Measurements from ENCODE around the gene LRRFIP2. TPM values are rescaled to one million over a fixed set of nuclear protein-coding genes. Genes with fewer than 3 reads are reported as not detected.

LRRFIP2 gene
- total RNA-seq, 1 donor from 2014 or later, result 40.0 TPM

GRCh38 chr3:37136067-37136466 lies 38.3 kb downstream of the LRRFIP2 start:
- H3K4me1 Mint-ChIP-seq (ENCODE audit: unreplicated experiment), result peaks cover 10% of the 10 kb centered on the region
- H3K36me3 Mint-ChIP-seq (ENCODE audit: low read depth, unreplicated experiment), result no peaks in the 10 kb centered on the region
- no peak for TF ChIP-seq CTCF (IDR thresholded peaks at IDR 0.05; ENCODE audit: unreplicated experiment)
- H3K4me3 Mint-ChIP-seq (ENCODE audit: unreplicated experiment), result no peak overlapping the region
- DNase-seq (ENCODE audit: low spot score), result no peak
- H3K9me3 Mint-ChIP-seq (ENCODE audit: unreplicated experiment), result no peaks in the 10 kb centered on the region
- no peak overlapping the region for H3K27ac Mint-ChIP-seq (ENCODE audit: unreplicated experiment)
- H3K27me3 Mint-ChIP-seq (ENCODE audit: unreplicated experiment), result no peaks in the 10 kb centered on the region

GRCh38 chr3:37135561-37135960 lies 38.8 kb downstream of the LRRFIP2 start:
- Mint-ChIP-seq H3K27me3 (ENCODE audit: unreplicated experiment) (no peaks in the 10 kb centered on the region), H3K36me3 (ENCODE audit: low read depth, unreplicated experiment) (no peaks in the 10 kb centered on the region), H3K4me1 (ENCODE audit: unreplicated experiment) (peaks cover 11% of the 10 kb centered on the region), H3K27ac (ENCODE audit: unreplicated experiment) (no peak overlapping the region), H3K4me3 (ENCODE audit: unreplicated experiment) (no peak overlapping the region), H3K9me3 (ENCODE audit: unreplicated experiment) (no peaks in the 10 kb centered on the region)
- no peak for DNase-seq (ENCODE audit: low spot score)
- TF ChIP-seq CTCF (IDR thresholded peaks at IDR 0.05; ENCODE audit: unreplicated experiment), result no peak

- no peaks in the 10 kb centered on the region for H3K36me3 Mint-ChIP-seq (ENCODE audit: low read depth, unreplicated experiment)
- H3K27me3 Mint-ChIP-seq (ENCODE audit: unreplicated experiment), result no peaks in the 10 kb centered on the region
- no peak overlapping the region for H3K27ac Mint-ChIP-seq (ENCODE audit: unreplicated experiment)
- DNase-seq (ENCODE audit: low spot score), result no peak
- TF ChIP-seq CTCF (IDR thresholded peaks at IDR 0.05; ENCODE audit: unreplicated experiment), result no peak
- H3K4me1 Mint-ChIP-seq (ENCODE audit: unreplicated experiment), result peaks cover 11% of the 10 kb centered on the region
- H3K4me3 Mint-ChIP-seq (ENCODE audit: unreplicated experiment), result no peak overlapping the region
- no peaks in the 10 kb centered on the region for H3K9me3 Mint-ChIP-seq (ENCODE audit: unreplicated experiment)
Measured at GRCh38 chr3:37132334-37132733, 42.0 kb downstream of the LRRFIP2 start.

GRCh38 chr3:37131860-37132144 lies 42.6 kb downstream of the LRRFIP2 start:
- H3K4me3 Mint-ChIP-seq (ENCODE audit: unreplicated experiment), result no peak overlapping the region
- TF ChIP-seq CTCF (IDR thresholded peaks at IDR 0.05; ENCODE audit: unreplicated experiment), result no peak
- no peak for DNase-seq (ENCODE audit: low spot score)
- no peak overlapping the region for H3K27ac Mint-ChIP-seq (ENCODE audit: unreplicated experiment)
- no peaks in the 10 kb centered on the region for H3K27me3 Mint-ChIP-seq (ENCODE audit: unreplicated experiment)
- H3K9me3 Mint-ChIP-seq (ENCODE audit: unreplicated experiment), result no peaks in the 10 kb centered on the region
- H3K36me3 Mint-ChIP-seq (ENCODE audit: low read depth, unreplicated experiment), result no peaks in the 10 kb centered on the region
- H3K4me1 Mint-ChIP-seq (ENCODE audit: unreplicated experiment), result peaks cover 11% of the 10 kb centered on the region

GRCh38 chr3:37130984-37131859 lies 43.2 kb downstream of the LRRFIP2 start:
- Mint-ChIP-seq H3K36me3 (ENCODE audit: low read depth, unreplicated experiment) (no peaks in the 10 kb centered on the region), H3K4me1 (ENCODE audit: unreplicated experiment) (peaks cover 11% of the 10 kb centered on the region), H3K27me3 (ENCODE audit: unreplicated experiment) (no peaks in the 10 kb centered on the region), H3K4me3 (ENCODE audit: unreplicated experiment) (no peak overlapping the region), H3K9me3 (ENCODE audit: unreplicated experiment) (no peaks in the 10 kb centered on the region), H3K27ac (ENCODE audit: unreplicated experiment) (no peak overlapping the region)
- TF ChIP-seq CTCF (IDR thresholded peaks at IDR 0.05; ENCODE audit: unreplicated experiment), result no peak
- DNase-seq (ENCODE audit: low spot score), result no peak
